Smooth muscle cell of bladder (primary cell): Measurements from ENCODE around the gene LMO7. TPM values are rescaled to one million over a fixed set of nuclear protein-coding genes. Genes with fewer than 3 reads are reported as not detected.

Experiments used
- total RNA-seq: library from RNA; depleted of rRNA; stranded (reverse); fragments of >200 nt; gene quantifications from 2 replicates; pipeline ENCODE4 v1.2.3, GENCODE V29; 2014

The LMO7 gene
- total RNA-seq, result 227 and 285 TPM in 2 replicates

DNA sequence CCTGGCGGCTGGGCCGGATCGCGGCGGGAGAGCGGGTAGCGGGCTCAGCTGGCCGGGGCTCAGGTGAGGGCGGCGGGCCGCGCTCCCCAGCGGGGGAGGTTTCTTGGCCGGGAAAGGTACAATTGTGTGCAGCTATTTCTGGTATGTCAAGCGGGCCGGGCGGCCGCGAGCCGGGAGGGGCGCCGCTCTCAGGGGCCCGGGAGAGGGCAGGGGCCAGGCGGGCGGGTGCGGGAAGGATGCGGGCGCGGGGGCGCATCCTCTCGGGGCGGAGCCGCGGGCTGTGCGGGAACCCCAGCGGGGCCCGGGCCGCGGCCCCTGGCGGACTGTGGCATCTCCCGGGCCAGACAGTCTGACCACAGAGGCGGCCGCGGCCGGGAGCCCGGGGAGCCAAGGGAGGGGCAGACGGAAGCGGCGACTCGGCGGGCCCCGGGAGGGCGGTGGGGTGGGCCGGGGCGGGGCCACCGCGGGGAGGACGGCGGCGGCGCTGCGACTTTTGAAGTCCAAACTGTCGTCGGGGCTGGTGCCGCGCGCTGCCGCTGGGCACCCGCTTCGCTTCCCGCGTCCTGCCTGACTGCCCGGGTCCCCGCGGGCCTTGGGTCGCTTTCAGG lies at the start of gene LMO7:
TSS of gene LMO7 (plus strand) at position 503 of the 608 bp plus-strand sequence. CDS start 328 bp downstream, outside the sequence.

Other genes with a start within 250 kb of the LMO7 start
- gene TBC1D4, start 154.2 kb upstream of the LMO7 start, total RNA-seq, result 11.8 and 12.3 TPM in 2 replicates
- 68.4 and 76.5 TPM in 2 replicates for gene COMMD6, start 98.5 kb upstream of the LMO7 start, total RNA-seq
- 23.8 and 26.9 TPM in 2 replicates for gene UCHL3, start 86.5 kb upstream of the LMO7 start, total RNA-seq